Measurements from ENCODE around the gene ADD1.

DNA sequence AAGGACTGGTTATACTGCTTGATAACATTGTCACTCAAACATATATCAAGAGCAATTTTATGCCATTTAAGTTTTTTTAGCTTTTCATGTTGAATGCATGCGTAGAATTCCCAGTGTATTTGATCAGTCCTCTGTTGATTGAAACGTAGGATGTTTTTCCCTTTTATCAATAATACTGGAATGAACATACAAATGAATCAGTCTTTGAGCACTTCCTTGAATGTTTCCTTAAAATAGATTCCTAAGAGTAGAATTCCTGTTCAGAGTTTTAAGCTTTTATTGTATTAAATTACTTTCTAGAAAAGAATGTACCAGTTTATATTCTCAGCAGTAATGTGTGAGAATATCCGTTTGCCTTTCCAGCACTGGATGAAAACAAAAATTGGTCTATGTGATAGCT lies 37.8 kb downstream of the ADD1 start:
- TF ChIP-seq, protein P1, sequence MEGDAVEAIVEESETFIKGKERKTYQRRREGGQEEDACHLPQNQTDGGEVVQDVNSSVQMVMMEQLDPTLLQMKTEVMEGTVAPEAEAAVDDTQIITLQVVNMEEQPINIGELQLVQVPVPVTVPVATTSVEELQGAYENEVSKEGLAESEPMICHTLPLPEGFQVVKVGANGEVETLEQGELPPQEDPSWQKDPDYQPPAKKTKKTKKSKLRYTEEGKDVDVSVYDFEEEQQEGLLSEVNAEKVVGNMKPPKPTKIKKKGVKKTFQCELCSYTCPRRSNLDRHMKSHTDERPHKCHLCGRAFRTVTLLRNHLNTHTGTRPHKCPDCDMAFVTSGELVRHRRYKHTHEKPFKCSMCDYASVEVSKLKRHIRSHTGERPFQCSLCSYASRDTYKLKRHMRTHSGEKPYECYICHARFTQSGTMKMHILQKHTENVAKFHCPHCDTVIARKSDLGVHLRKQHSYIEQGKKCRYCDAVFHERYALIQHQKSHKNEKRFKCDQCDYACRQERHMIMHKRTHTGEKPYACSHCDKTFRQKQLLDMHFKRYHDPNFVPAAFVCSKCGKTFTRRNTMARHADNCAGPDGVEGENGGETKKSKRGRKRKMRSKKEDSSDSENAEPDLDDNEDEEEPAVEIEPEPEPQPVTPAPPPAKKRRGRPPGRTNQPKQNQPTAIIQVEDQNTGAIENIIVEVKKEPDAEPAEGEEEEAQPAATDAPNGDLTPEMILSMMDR (IDR thresholded peaks at IDR 0.05): no peak
- TF ChIP-seq EZH2 (IDR thresholded peaks at IDR 0.05; ENCODE audit: borderline replicate concordance, insufficient read depth, low read depth, low read length, poor library complexity, severe bottlenecking): no peak
